SK-N-SH treated with all-trans-retinoic acid at 6 μM for 48 hours (cell line): ENCODE measurements around the gene TMEM187.
A peak's percentile ranks its signal among the peaks of the same experiment; 100 is the strongest.

ENCODE experiments used
- ATAC-seq: fragments of 200-7000 bp; cut with Tn5 transposase; 3 replicates; pipeline ENCODE4 v1.9.1; 2020; ENCODE audit warnings: mild to moderate bottlenecking, moderate library complexity
- BACH2 ChIP-seq: fragments of 250-450 bp; sonication (Bioruptor Pico); IDR thresholded peaks from 2 replicates; pipeline ENCODE4 v1.9.0; 2021; ENCODE audit warnings: mild to moderate bottlenecking, borderline replicate concordance
- CSDC2 ChIP-seq: fragments of 250-450 bp; sonication (Bioruptor Pico); IDR thresholded peaks from 2 replicates; pipeline ENCODE4 v1.5.0; 2020; ENCODE audit warnings: mild to moderate bottlenecking, moderate library complexity
- ESRRG ChIP-seq: fragments of 250-450 bp; sonication (Bioruptor Pico); IDR thresholded peaks from 2 replicates; pipeline ENCODE4 v1.6.1; 2021; ENCODE audit warnings: mild to moderate bottlenecking
- GLIS3 ChIP-seq: fragments of 250-450 bp; sonication (Bioruptor Pico); IDR thresholded peaks from 2 replicates; pipeline ENCODE4 v1.5.0; 2020; ENCODE audit warnings: mild to moderate bottlenecking, moderate library complexity
- ISL1 ChIP-seq: fragments of 250-450 bp; sonication (Bioruptor Pico); IDR thresholded peaks from 2 replicates; pipeline ENCODE4 v2.1.2; 2022; ENCODE audit warnings: mild to moderate bottlenecking, moderate library complexity
- OSR1 ChIP-seq: fragments of 250-450 bp; sonication (Bioruptor Pico); IDR thresholded peaks from 2 replicates; pipeline ENCODE4 v1.8.0; 2022; ENCODE audit warnings: moderate library complexity, mild to moderate bottlenecking, inconsistent platforms
- PATZ1 ChIP-seq: fragments of 250-450 bp; sonication (Bioruptor Pico); IDR thresholded peaks from 2 replicates; pipeline ENCODE4 v1.8.0; 2020; ENCODE audit warnings: mild to moderate bottlenecking, moderate library complexity, borderline replicate concordance
- PPARA ChIP-seq: fragments of 250-450 bp; sonication (Bioruptor Pico); IDR thresholded peaks from 2 replicates; pipeline ENCODE4 v1.5.0; 2020; ENCODE audit warnings: mild to moderate bottlenecking, borderline replicate concordance
- RARB ChIP-seq: fragments of 250-450 bp; sonication (Bioruptor Pico); IDR thresholded peaks from 2 replicates; pipeline ENCODE4 v1.8.0; 2021; ENCODE audit warnings: mild to moderate bottlenecking, moderate library complexity
- SNAI2 ChIP-seq: fragments of 250-450 bp; sonication (Bioruptor Pico); IDR thresholded peaks from 2 replicates; pipeline ENCODE4 v1.5.0; 2020; ENCODE audit warnings: mild to moderate bottlenecking, moderate library complexity
- TSHZ2 ChIP-seq: fragments of 250-450 bp; sonication (Bioruptor Pico); IDR thresholded peaks from 2 replicates; pipeline ENCODE4 v1.5.0; 2020; ENCODE audit warnings: mild to moderate bottlenecking, moderate library complexity
- ZC3H10 ChIP-seq: fragments of 250-450 bp; sonication (Bioruptor Pico); IDR thresholded peaks from 2 replicates; pipeline ENCODE4 v1.5.1; 2021; ENCODE audit warnings: mild to moderate bottlenecking, moderate library complexity
- ZFP3 ChIP-seq: fragments of 250-450 bp; sonication (Bioruptor Pico); IDR thresholded peaks from 2 replicates; pipeline ENCODE4 v1.5.0; 2020; ENCODE audit warnings: mild to moderate bottlenecking, moderate library complexity
- ZFP30 ChIP-seq: fragments of 450-650 bp; formaldehyde crosslinking; IDR thresholded peaks from 2 replicates; pipeline ENCODE4 v1.5.0; 2022; ENCODE audit warnings: mild to moderate bottlenecking, moderate library complexity
- ZNF70 ChIP-seq: fragments of 450-650 bp; formaldehyde crosslinking; IDR thresholded peaks from 2 replicates; pipeline ENCODE4 v1.5.0; 2020; ENCODE audit warnings: mild to moderate bottlenecking, moderate library complexity
- ZNF8 ChIP-seq: fragments of 450-650 bp; formaldehyde crosslinking; IDR thresholded peaks from 2 replicates; pipeline ENCODE4 v1.5.0; 2020; ENCODE audit warnings: mild to moderate bottlenecking, moderate library complexity
- TF ChIP-seq, protein P1 (sequence below): fragments of 250-450 bp; sonication (Bioruptor Pico); IDR thresholded peaks from 2 replicates; pipeline ENCODE4 v1.5.1; 2020; ENCODE audit warnings: low read depth, mild to moderate bottlenecking, moderate library complexity
- TF ChIP-seq, protein P2 (sequence below): fragments of 250-450 bp; sonication (Bioruptor Pico); IDR thresholded peaks from 2 replicates; pipeline ENCODE4 v1.5.1; 2021; ENCODE audit warnings: mild to moderate bottlenecking, moderate library complexity

TMEM187 gene

DNA sequence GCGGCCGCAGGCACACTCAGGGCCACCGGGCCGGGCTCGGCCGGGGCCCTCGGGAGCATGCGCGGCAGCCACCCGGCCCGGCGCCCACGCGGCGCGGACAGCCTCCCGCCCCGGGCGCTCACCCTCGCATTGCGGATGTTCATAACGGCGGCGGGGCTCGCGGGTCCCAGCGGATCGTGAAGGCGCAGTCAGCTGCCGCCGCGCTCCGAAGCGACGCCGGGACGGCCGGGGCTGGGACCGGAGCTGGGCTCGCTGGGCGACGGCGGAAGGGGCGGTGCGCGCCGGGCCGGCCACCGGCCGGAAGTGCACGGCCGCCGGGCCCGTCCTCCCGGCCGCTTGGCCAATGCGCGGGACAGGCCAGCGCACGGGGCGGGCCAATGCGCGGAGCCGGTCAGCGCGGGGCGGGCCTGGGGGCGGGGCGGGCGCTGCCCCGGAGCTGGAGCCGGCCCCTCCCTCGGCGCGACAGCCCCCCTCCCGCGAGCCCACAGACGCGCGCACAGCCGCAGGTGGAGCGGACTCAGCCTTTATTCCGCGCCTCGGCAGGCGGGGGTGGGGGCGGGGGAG lies 37.7 kb upstream of the TMEM187 start, which contains the start of gene NAA10 (continued):
- TF ChIP-seq TSHZ2 (no peak), ISL1 (no peak), ZNF70 (CRISPR knock-in tag) (no peak), BACH2 (CRISPR knock-in tag) (no peak), CSDC2 (CRISPR knock-in tag) (no peak)
- TF ChIP-seq, protein P1, sequence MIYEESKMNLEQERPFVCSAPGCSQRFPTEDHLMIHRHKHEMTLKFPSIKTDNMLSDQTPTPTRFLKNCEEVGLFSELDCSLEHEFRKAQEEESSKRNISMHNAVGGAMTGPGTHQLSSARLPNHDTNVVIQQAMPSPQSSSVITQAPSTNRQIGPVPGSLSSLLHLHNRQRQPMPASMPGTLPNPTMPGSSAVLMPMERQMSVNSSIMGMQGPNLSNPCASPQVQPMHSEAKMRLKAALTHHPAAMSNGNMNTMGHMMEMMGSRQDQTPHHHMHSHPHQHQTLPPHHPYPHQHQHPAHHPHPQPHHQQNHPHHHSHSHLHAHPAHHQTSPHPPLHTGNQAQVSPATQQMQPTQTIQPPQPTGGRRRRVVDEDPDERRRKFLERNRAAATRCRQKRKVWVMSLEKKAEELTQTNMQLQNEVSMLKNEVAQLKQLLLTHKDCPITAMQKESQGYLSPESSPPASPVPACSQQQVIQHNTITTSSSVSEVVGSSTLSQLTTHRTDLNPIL (CRISPR knock-in tag): no peak

- TF ChIP-seq BACH2 (CRISPR knock-in tag) (no peak), TSHZ2 (no peak), PPARA (CRISPR knock-in tag) (no peak)
- ATAC-seq: peak; percentile 11; the same call in 2 of the 3 replicates
Measured at GRCh38 chrX:153935326-153935851, 37.2 kb upstream of the TMEM187 start.

DNA sequence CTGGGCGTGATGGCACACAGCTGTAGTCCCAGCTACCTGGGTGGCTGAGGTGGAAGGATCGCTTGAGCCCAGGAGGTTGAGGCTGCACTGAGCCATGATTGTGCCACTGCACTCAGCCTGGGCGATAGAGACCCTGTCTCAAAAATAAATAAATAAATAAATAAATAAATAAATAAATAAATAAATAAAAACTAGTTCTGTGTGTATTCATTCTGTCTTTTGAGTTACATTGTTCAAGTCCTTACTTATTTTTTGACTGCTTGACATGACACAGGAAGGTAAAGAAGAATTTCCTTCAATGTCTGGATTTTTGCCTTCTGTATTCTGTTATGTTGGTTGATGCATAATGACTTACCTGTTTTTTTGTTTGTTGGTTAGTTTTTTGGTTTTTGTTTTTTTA lies 35.5 kb upstream of the TMEM187 start:
- ATAC-seq: no peak
- TF ChIP-seq, protein P2, sequence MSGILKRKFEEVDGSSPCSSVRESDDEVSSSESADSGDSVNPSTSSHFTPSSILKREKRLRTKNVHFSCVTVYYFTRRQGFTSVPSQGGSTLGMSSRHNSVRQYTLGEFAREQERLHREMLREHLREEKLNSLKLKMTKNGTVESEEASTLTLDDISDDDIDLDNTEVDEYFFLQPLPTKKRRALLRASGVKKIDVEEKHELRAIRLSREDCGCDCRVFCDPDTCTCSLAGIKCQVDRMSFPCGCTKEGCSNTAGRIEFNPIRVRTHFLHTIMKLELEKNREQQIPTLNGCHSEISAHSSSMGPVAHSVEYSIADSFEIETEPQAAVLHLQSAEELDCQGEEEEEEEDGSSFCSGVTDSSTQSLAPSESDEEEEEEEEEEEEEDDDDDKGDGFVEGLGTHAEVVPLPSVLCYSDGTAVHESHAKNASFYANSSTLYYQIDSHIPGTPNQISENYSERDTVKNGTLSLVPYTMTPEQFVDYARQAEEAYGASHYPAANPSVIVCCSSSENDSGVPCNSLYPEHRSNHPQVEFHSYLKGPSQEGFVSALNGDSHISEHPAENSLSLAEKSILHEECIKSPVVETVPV: no peak
- TF ChIP-seq RARB (CRISPR knock-in tag): no peak
- no peak for TF ChIP-seq ZFP3 (CRISPR knock-in tag)
- no peak for TF ChIP-seq PPARA (CRISPR knock-in tag)
- TF ChIP-seq GLIS3 (CRISPR knock-in tag): no peak
- TF ChIP-seq SNAI2 (CRISPR knock-in tag): no peak
- no peak for TF ChIP-seq CSDC2 (CRISPR knock-in tag)
- TF ChIP-seq ISL1: no peak
- no peak for TF ChIP-seq PATZ1 (CRISPR knock-in tag)
- TF ChIP-seq ZC3H10: no peak
- TF ChIP-seq ZNF8: no peak
- no peak for TF ChIP-seq OSR1 (CRISPR knock-in tag)
- no peak for TF ChIP-seq ZFP30
- TF ChIP-seq ESRRG (CRISPR knock-in tag): no peak
